Measurements from ENCODE around the gene C1orf159. TPM values are rescaled to one million over a fixed set of nuclear protein-coding genes. Genes with fewer than 3 reads are reported as not detected.

Gene C1orf159
- total and polyA plus RNA-seq, 9 of the 15 experiments (the other 6 are each of a cell fraction or from before 2014, with no cell fraction given) = 0.28 to 54.9 (median 10.6) TPM

DNA sequence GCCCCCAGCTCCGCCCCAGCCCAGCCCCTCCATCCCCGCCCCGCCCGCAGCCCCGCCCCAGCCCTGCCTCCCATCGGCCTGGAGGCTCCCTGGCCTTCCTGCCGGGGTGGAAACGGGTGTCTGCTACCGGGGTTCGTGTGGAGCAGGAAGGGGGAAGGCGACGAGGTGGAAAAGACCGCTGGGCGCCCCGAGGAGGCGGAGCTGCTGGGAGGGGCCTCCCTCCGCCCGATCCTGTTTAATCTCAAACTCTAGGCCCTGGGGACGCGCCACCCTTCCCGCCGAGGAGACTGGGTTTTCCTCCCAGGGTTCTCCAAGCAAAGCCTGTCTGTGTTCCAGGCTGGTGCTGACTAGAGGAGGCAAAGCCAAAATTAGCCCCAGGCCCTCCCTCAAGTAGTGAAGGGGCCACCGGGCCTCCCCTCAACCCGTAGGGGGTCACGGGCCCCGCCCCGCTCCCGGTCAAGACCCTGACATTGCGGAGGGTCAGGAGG lies 41.6 kb upstream of the C1orf159 start (continued):
- TF ChIP-seq, protein P1, sequence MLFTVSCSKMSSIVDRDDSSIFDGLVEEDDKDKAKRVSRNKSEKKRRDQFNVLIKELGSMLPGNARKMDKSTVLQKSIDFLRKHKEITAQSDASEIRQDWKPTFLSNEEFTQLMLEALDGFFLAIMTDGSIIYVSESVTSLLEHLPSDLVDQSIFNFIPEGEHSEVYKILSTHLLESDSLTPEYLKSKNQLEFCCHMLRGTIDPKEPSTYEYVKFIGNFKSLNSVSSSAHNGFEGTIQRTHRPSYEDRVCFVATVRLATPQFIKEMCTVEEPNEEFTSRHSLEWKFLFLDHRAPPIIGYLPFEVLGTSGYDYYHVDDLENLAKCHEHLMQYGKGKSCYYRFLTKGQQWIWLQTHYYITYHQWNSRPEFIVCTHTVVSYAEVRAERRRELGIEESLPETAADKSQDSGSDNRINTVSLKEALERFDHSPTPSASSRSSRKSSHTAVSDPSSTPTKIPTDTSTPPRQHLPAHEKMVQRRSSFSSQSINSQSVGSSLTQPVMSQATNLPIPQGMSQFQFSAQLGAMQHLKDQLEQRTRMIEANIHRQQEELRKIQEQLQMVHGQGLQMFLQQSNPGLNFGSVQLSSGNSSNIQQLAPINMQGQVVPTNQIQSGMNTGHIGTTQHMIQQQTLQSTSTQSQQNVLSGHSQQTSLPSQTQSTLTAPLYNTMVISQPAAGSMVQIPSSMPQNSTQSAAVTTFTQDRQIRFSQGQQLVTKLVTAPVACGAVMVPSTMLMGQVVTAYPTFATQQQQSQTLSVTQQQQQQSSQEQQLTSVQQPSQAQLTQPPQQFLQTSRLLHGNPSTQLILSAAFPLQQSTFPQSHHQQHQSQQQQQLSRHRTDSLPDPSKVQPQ (CRISPR knock-in tag; IDR thresholded peaks at IDR 0.05; ENCODE audit: borderline replicate concordance) = no peak
- TF ChIP-seq RFX1 (IDR thresholded peaks at IDR 0.05) (no peak), LEF1 (IDR thresholded peaks at IDR 0.05) (peak; percentile 23; the same call in 1 of the 2 replicates), CREB1 (IDR thresholded peaks at IDR 0.05) (no peak), CREB1 (CRISPR knock-in tag; IDR thresholded peaks at IDR 0.05) (0 out of 2 replicates have a peak, but pooled peaks have one; percentile 57), MYC (IDR thresholded peaks at IDR 0.05; ENCODE audit: low read depth, low read length) (peak; percentile 63; the same call in 1 of the 2 replicates), MYC (CRISPR knock-in tag; IDR thresholded peaks at IDR 0.05; ENCODE audit: borderline replicate concordance, low read depth) (no peak), KHSRP (IDR thresholded peaks at IDR 0.05) (no peak), SUPT5H (IDR thresholded peaks at IDR 0.05) (peak; percentile 89)
- TF ChIP-seq, protein P2, sequence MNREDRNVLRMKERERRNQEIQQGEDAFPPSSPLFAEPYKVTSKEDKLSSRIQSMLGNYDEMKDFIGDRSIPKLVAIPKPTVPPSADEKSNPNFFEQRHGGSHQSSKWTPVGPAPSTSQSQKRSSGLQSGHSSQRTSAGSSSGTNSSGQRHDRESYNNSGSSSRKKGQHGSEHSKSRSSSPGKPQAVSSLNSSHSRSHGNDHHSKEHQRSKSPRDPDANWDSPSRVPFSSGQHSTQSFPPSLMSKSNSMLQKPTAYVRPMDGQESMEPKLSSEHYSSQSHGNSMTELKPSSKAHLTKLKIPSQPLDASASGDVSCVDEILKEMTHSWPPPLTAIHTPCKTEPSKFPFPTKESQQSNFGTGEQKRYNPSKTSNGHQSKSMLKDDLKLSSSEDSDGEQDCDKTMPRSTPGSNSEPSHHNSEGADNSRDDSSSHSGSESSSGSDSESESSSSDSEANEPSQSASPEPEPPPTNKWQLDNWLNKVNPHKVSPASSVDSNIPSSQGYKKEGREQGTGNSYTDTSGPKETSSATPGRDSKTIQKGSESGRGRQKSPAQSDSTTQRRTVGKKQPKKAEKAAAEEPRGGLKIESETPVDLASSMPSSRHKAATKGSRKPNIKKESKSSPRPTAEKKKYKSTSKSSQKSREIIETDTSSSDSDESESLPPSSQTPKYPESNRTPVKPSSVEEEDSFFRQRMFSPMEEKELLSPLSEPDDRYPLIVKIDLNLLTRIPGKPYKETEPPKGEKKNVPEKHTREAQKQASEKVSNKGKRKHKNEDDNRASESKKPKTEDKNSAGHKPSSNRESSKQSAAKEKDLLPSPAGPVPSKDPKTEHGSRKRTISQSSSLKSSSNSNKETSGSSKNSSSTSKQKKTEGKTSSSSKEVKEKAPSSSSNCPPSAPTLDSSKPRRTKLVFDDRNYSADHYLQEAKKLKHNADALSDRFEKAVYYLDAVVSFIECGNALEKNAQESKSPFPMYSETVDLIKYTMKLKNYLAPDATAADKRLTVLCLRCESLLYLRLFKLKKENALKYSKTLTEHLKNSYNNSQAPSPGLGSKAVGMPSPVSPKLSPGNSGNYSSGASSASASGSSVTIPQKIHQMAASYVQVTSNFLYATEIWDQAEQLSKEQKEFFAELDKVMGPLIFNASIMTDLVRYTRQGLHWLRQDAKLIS (CRISPR knock-in tag; IDR thresholded peaks at IDR 0.05) = peak; percentile 91; the same call in 1 of the 2 replicates
- TF ChIP-seq, protein P3, sequence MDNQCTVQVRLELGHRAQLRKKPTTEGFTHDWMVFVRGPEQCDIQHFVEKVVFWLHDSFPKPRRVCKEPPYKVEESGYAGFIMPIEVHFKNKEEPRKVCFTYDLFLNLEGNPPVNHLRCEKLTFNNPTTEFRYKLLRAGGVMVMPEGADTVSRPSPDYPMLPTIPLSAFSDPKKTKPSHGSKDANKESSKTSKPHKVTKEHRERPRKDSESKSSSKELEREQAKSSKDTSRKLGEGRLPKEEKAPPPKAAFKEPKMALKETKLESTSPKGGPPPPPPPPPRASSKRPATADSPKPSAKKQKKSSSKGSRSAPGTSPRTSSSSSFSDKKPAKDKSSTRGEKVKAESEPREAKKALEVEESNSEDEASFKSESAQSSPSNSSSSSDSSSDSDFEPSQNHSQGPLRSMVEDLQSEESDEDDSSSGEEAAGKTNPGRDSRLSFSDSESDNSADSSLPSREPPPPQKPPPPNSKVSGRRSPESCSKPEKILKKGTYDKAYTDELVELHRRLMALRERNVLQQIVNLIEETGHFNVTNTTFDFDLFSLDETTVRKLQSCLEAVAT (IDR thresholded peaks at IDR 0.05) = 0 out of 4 replicates have a peak, but pooled peaks of 1 of the 2 experiments have one; percentile 11
- TF ChIP-seq, protein P4, sequence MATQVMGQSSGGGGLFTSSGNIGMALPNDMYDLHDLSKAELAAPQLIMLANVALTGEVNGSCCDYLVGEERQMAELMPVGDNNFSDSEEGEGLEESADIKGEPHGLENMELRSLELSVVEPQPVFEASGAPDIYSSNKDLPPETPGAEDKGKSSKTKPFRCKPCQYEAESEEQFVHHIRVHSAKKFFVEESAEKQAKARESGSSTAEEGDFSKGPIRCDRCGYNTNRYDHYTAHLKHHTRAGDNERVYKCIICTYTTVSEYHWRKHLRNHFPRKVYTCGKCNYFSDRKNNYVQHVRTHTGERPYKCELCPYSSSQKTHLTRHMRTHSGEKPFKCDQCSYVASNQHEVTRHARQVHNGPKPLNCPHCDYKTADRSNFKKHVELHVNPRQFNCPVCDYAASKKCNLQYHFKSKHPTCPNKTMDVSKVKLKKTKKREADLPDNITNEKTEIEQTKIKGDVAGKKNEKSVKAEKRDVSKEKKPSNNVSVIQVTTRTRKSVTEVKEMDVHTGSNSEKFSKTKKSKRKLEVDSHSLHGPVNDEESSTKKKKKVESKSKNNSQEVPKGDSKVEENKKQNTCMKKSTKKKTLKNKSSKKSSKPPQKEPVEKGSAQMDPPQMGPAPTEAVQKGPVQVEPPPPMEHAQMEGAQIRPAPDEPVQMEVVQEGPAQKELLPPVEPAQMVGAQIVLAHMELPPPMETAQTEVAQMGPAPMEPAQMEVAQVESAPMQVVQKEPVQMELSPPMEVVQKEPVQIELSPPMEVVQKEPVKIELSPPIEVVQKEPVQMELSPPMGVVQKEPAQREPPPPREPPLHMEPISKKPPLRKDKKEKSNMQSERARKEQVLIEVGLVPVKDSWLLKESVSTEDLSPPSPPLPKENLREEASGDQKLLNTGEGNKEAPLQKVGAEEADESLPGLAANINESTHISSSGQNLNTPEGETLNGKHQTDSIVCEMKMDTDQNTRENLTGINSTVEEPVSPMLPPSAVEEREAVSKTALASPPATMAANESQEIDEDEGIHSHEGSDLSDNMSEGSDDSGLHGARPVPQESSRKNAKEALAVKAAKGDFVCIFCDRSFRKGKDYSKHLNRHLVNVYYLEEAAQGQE (IDR thresholded peaks at IDR 0.05; ENCODE audit: borderline replicate concordance) = no peak
- TF ChIP-seq, protein P4 (CRISPR knock-in tag; IDR thresholded peaks at IDR 0.05; ENCODE audit: low read depth) = peak; percentile 77
